Mesendoderm (in vitro differentiated cells): ENCODE results near the gene PCSK7.

Source experiments
- DNase-seq: peaks from one replicate; pipeline ENCODE4 v3.0.0; 2013
- H2AK5ac ChIP-seq: 2 replicates; pipeline ENCODE4 v1.6.1; 2013; ENCODE audit warnings: low read length, inconsistent platforms
- H2BK120ac ChIP-seq: 2 replicates; pipeline ENCODE4 v1.6.1; 2013; ENCODE audit warnings: low read depth, mild to moderate bottlenecking, low read length, moderate library complexity, mixed read lengths
- H2BK15ac ChIP-seq: replicated peaks from 2 replicates; pipeline ENCODE4 v1.6.1; 2013; ENCODE audit warnings: low read depth, mild to moderate bottlenecking, moderate library complexity
- H2BK5ac ChIP-seq: 2 replicates; pipeline ENCODE4 v1.6.1; 2013; ENCODE audit warnings: low read length, inconsistent platforms
- H3K18ac ChIP-seq: 2 replicates; pipeline ENCODE4 v1.6.1; 2013; ENCODE audit warnings: mild to moderate bottlenecking, low read length, mixed read lengths
- H3K23ac ChIP-seq: one replicate; pipeline ENCODE4 v1.6.1; 2013; ENCODE audit warnings: low read length
- H3K27ac ChIP-seq: 2 replicates; pipeline ENCODE4 v1.5.1; 2013; ENCODE audit warnings: low read depth, mild to moderate bottlenecking, inconsistent platforms, low read length, moderate library complexity
- H3K27me3 ChIP-seq: 2 replicates; pipeline ENCODE4 v1.6.1; 2013; ENCODE audit warnings: low read length, control low read depth, mild to moderate bottlenecking, inconsistent platforms; ENCODE audit not compliant: insufficient read depth, poor library complexity
- H3K36me3 ChIP-seq: 2 replicates; pipeline ENCODE4 v1.6.1; 2013; ENCODE audit warnings: low read length, inconsistent platforms; ENCODE audit not compliant: control insufficient read depth, insufficient read depth
- H3K4ac ChIP-seq: one replicate; pipeline ENCODE4 v1.6.1; 2013; ENCODE audit warnings: low read depth, mild to moderate bottlenecking, low read length, moderate library complexity
- H3K4me1 ChIP-seq: 2 replicates; pipeline ENCODE4 v1.6.1; 2013; ENCODE audit warnings: low read depth, low read length, inconsistent platforms; ENCODE audit not compliant: control insufficient read depth
- H3K4me2 ChIP-seq: 2 replicates; pipeline ENCODE4 v1.6.1; 2013; ENCODE audit warnings: low read length
- H3K4me3 ChIP-seq: 2 replicates; pipeline ENCODE4 v1.5.1; 2013; ENCODE audit warnings: mild to moderate bottlenecking, low read length
- H3K56ac ChIP-seq: one replicate; pipeline ENCODE4 v1.6.1; 2013; ENCODE audit warnings: low read length
- H3K79me1 ChIP-seq: 2 replicates; pipeline ENCODE4 v1.6.1; 2013; ENCODE audit warnings: low read length, inconsistent platforms
- H3K79me2 ChIP-seq: 2 replicates; pipeline ENCODE4 v1.6.1; 2013; ENCODE audit warnings: mild to moderate bottlenecking, low read length; ENCODE audit not compliant: control insufficient read depth, insufficient read depth
- H3K9ac ChIP-seq: 2 replicates; pipeline ENCODE4 v1.6.1; 2013; ENCODE audit warnings: low read length, inconsistent platforms
- H4K5ac ChIP-seq: one replicate; pipeline ENCODE4 v1.6.1; 2013; ENCODE audit warnings: low read length
- H4K8ac ChIP-seq: one replicate; pipeline ENCODE4 v1.6.1; 2013; ENCODE audit warnings: low read depth, mild to moderate bottlenecking, control low read depth, low read length, moderate library complexity
- WGBS: extraction: QIAGEN DNeasy Blood & Tissue Kit; methylation state at CpG from one replicate; pipeline ENCODE4 v1.1.7; 2013; ENCODE audit warnings: low lambda C conversion rate, missing lambda C conversion rate; ENCODE audit not compliant: insufficient coverage; ENCODE audit errors: extremely low coverage; 5-methylcytosine and 5-hydroxymethylcytosine counted together

Gene PCSK7

GRCh38 chr11:117191680-117192400 lies 40.0 kb downstream of the PCSK7 start:
- Histone ChIP-seq H3K4me3 (no peak overlapping the region), H3K4ac (no peak overlapping the region), H3K79me1 (no peaks in the 10 kb centered on the region), H3K18ac (no peak overlapping the region), H3K4me1 (no peaks in the 10 kb centered on the region), H3K79me2 (no peaks in the 10 kb centered on the region), H3K27ac (no peak overlapping the region), H2BK15ac (no peak overlapping the region), H2AK5ac (no peak overlapping the region), H3K23ac (no peak overlapping the region), H2BK5ac (no peak overlapping the region), H3K9ac (no peak overlapping the region), H3K56ac (no peak overlapping the region), H4K8ac (no peak overlapping the region), H2BK120ac (no peak overlapping the region), H3K4me2 (no peak overlapping the region), H3K36me3 (peaks cover 5% of the 10 kb centered on the region), H3K27me3 (no peaks in the 10 kb centered on the region), H4K5ac (no peak overlapping the region)
- no peak for DNase-seq
- WGBS = no CpG with 5 or more reads among the region's 26 CpGs

- Histone ChIP-seq H4K8ac (no peak overlapping the region), H3K36me3 (peaks cover 5% of the 10 kb centered on the region), H2BK5ac (no peak overlapping the region), H3K4me2 (no peak overlapping the region), H2AK5ac (no peak overlapping the region), H3K9ac (no peak overlapping the region), H3K4me1 (no peaks in the 10 kb centered on the region), H3K23ac (no peak overlapping the region), H3K56ac (no peak overlapping the region), H3K4me3 (no peak overlapping the region), H3K79me2 (no peaks in the 10 kb centered on the region), H4K5ac (no peak overlapping the region), H3K18ac (no peak overlapping the region), H3K4ac (no peak overlapping the region), H3K27ac (no peak overlapping the region), H3K27me3 (no peaks in the 10 kb centered on the region), H3K79me1 (no peaks in the 10 kb centered on the region), H2BK15ac (no peak overlapping the region), H2BK120ac (no peak overlapping the region)
- no CpG with 5 or more reads among the region's 8 CpGs for WGBS
- no peak for DNase-seq
These were observed 41.8 kb downstream of the PCSK7 start for GRCh38 chr11:117189941-117190544.

DNA sequence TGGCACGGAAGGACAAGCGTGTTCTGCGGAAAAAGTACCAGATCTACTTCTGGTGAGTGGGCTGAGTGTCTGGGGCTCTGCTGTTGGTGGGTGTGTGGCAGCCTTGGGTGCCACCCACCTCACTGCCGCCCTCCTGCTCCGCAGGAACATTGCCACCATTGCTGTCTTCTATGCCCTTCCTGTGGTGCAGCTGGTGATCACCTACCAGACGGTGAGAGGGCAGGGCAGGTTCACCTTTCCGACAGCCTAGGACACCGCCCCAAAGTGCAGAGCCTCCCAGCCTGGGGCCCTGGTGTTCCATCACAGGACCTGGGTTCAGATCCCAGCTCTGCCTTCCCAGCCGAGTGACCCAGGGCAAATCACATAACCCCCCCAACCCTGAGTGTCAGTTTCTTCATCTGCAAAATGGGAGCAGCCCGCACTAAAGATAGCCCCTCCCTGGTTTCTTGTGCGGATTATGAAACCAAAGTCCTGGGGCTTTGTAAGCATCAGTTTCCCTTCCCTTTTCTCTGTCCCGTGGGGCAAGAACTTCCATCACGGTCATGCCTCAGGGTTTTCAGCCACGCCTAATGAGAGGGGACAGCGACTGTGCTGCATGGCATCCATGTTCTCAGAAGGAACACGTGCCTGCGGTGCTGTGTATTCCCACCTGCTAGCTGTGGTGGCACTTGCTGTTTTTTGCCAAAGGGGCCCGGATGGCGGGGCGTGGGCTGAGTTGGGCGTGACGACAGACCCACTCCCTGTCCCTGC lies 42.5 kb downstream of the PCSK7 start:
- H3K79me2 ChIP-seq = no peaks in the 10 kb centered on the region
- H4K8ac ChIP-seq = no peak overlapping the region
- no peak overlapping the region for H3K9ac ChIP-seq
- H3K4me3 ChIP-seq = no peak overlapping the region
- no peak overlapping the region for H3K4me2 ChIP-seq
- H3K56ac ChIP-seq = no peak overlapping the region
- H3K4me1 ChIP-seq = no peaks in the 10 kb centered on the region
- H2BK15ac ChIP-seq = no peak overlapping the region
- H3K27ac ChIP-seq = no peak overlapping the region
- no peak overlapping the region for H2AK5ac ChIP-seq
- no peaks in the 10 kb centered on the region for H3K27me3 ChIP-seq
- H4K5ac ChIP-seq = no peak overlapping the region
- H2BK5ac ChIP-seq = no peak overlapping the region
- no CpG with 5 or more reads among the region's 22 CpGs for WGBS
- H2BK120ac ChIP-seq = no peak overlapping the region
- H3K23ac ChIP-seq = no peak overlapping the region
- no peak overlapping the region for H3K4ac ChIP-seq
- H3K36me3 ChIP-seq = peaks cover 5% of the 10 kb centered on the region
- DNase-seq = no peak
- H3K79me1 ChIP-seq = no peaks in the 10 kb centered on the region
- no peak overlapping the region for H3K18ac ChIP-seq

DNA sequence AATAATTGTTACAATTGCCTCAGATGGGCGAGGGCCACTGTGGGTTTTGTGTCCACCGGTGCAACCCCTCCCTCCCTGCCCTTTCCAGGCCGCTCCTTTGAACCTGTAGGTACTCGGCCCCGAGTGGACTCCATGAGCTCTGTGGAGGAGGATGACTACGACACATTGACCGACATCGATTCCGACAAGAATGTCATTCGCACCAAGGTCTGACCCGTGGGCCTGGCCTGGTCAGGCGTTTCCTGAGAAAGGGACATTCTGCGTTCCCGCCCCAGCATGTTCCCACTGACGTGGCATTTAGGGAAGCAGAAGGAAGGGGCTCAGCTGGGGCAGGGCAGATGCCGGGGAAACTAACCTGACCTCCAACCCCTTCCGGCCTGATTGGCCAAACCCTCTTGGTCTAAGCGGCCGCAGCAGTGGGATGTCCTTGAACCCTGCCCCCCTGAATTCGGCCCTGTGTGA lies 43.2 kb downstream of the PCSK7 start:
- peaks cover 5% of the 10 kb centered on the region for H3K36me3 ChIP-seq
- H2BK5ac ChIP-seq = no peak overlapping the region

GRCh38 chr11:117187799-117188481 lies 43.9 kb downstream of the PCSK7 start:
- Histone ChIP-seq H3K36me3 (peaks cover 4% of the 10 kb centered on the region), H3K18ac (no peak overlapping the region), H3K4me2 (no peak overlapping the region), H3K27me3 (no peaks in the 10 kb centered on the region), H2BK5ac (no peak overlapping the region), H3K56ac (no peak overlapping the region), H3K79me2 (no peaks in the 10 kb centered on the region), H2BK120ac (no peak overlapping the region), H2AK5ac (no peak overlapping the region), H3K79me1 (no peaks in the 10 kb centered on the region), H3K4me1 (no peaks in the 10 kb centered on the region), H3K9ac (no peak overlapping the region), H3K4ac (no peak overlapping the region), H3K27ac (no peak overlapping the region), H4K8ac (no peak overlapping the region), H2BK15ac (no peak overlapping the region), H4K5ac (no peak overlapping the region), H3K4me3 (no peak overlapping the region), H3K23ac (no peak overlapping the region)
- WGBS = no CpG with 5 or more reads among the region's 16 CpGs
- no peak for DNase-seq

More for the DNA sequence above, 43.2 kb downstream of the PCSK7 start:
- H3K23ac ChIP-seq = no peak overlapping the region
- H3K4me1 ChIP-seq = no peaks in the 10 kb centered on the region
- no peaks in the 10 kb centered on the region for H3K27me3 ChIP-seq
- no peak overlapping the region for H2BK15ac ChIP-seq
- H3K56ac ChIP-seq = no peak overlapping the region
- no peak overlapping the region for H2BK120ac ChIP-seq
- no peak overlapping the region for H3K9ac ChIP-seq
- no peak overlapping the region for H3K4me3 ChIP-seq
- no peak overlapping the region for H3K4me2 ChIP-seq
- no peak overlapping the region for H3K18ac ChIP-seq
- H3K79me2 ChIP-seq = no peaks in the 10 kb centered on the region
- no peak overlapping the region for H3K4ac ChIP-seq
- H3K79me1 ChIP-seq = no peaks in the 10 kb centered on the region
- H4K5ac ChIP-seq = no peak overlapping the region
- no peak overlapping the region for H3K27ac ChIP-seq
- no peak for DNase-seq
- H4K8ac ChIP-seq = no peak overlapping the region
- no peak overlapping the region for H2AK5ac ChIP-seq
- WGBS = no CpG with 5 or more reads among the region's 20 CpGs
